Endothelial cell of umbilical vein (primary cell): ENCODE data around the gene SCN5A. TPM values are rescaled to one million over a fixed set of nuclear protein-coding genes. Genes with fewer than 3 reads are reported as not detected.

Source experiments
- BruUV-seq: library from RNA; stranded (reverse); fragments of 400-500 nt; replicated peaks from 2 replicates; lab custom pipeline; 2021; lab: Mats Ljungman, UMichigan
- CTCF ChIA-PET: fragments of 300-600, 350-600 bp; sonication (Branson Sonifier 250); formaldehyde crosslinking; loops from one replicate; lab custom pipeline; 2021; ENCODE audit warnings: antibody characterized with exemption, inconsistent platforms; lab: Charles Lee
- POLR2A ChIA-PET: fragments of 300-600, 350-600 bp; sonication (Branson Sonifier 250); formaldehyde crosslinking; loops from one replicate; lab custom pipeline; 2021; ENCODE audit warnings: antibody characterized with exemption, inconsistent platforms; lab: Charles Lee
- DNase-seq: peaks from one replicate; pipeline ENCODE4 v3.0.0-alpha.2; 2011; ENCODE audit warnings: low read depth, low spot score
- FAIRE-seq: peaks from 2 replicates; lab custom pipeline; 2011; peaks lifted over from hg19 to GRCh38; lab: Jason Lieb, UNC
- H2AFZ ChIP-seq: 2 replicates; pipeline ENCODE4 v1.6.0; 2012; ENCODE audit warnings: low read depth, low read length, control low read depth, inconsistent platforms
- H3K27ac ChIP-seq: 2 replicates; pipeline ENCODE4 v1.5.1; 2011; ENCODE audit warnings: low read depth, mild to moderate bottlenecking, control low read depth, low read length, moderate library complexity; ENCODE audit not compliant: insufficient read depth
- H3K27me3 ChIP-seq, 2 experiments: 2 replicates each; pipeline versions ENCODE4 v1.6.0 to v1.6.1; 2011; ENCODE audit warnings: low read length in 2 of 2, mixed read lengths in 1 of 2; ENCODE audit not compliant: control insufficient read depth in 2 of 2, insufficient read depth in 2 of 2
- H3K36me3 ChIP-seq, 2 experiments: 2 replicates in 1 of 2; 3 replicates in 1 of 2; pipeline ENCODE4 v1.5.1; 2011; ENCODE audit warnings: low read length in 2 of 2, mild to moderate bottlenecking in 1 of 2, moderate library complexity in 1 of 2; ENCODE audit not compliant: control insufficient read depth in 2 of 2, insufficient read depth in 2 of 2; ENCODE audit errors: extremely low read depth in 1 of 2
- H3K4me1 ChIP-seq: 3 replicates; pipeline ENCODE4 v1.5.1; 2011; ENCODE audit warnings: mild to moderate bottlenecking, low read length; ENCODE audit not compliant: control insufficient read depth, insufficient read depth; ENCODE audit errors: extremely low read depth
- H3K4me2 ChIP-seq: 2 replicates; pipeline ENCODE4 v1.6.1; 2011; ENCODE audit warnings: low read length, control low read depth, mixed read lengths; ENCODE audit not compliant: insufficient read depth
- H3K4me3 ChIP-seq, 3 experiments: fragments of 200-600 bp in 1 of 3; sonication (generic), shearing (Covaris generic) in 1 of 3; replicated peaks in 1 of 3; 2 replicates each; pipeline ENCODE4 v1.5.1; 2011 to 2016; ENCODE audit warnings: control low read depth in 3 of 3, low read length in 3 of 3, mild to moderate bottlenecking in 2 of 3, inconsistent platforms in 1 of 3, low read depth in 1 of 3, moderate library complexity in 1 of 3; ENCODE audit not compliant: insufficient read depth in 1 of 3
- H3K79me2 ChIP-seq: 2 replicates; pipeline ENCODE4 v1.6.0; 2012; ENCODE audit warnings: low read length, inconsistent platforms; ENCODE audit not compliant: control insufficient read depth, insufficient read depth
- H3K9ac ChIP-seq: replicated peaks from 2 replicates; pipeline ENCODE3; 2011; ENCODE audit warnings: low read length, control low read depth; ENCODE audit not compliant: insufficient read depth; ENCODE audit errors: extremely low read depth
- H3K9me1 ChIP-seq: replicated peaks from 3 replicates; pipeline ENCODE4 v1.6.0; 2011; ENCODE audit warnings: mild to moderate bottlenecking, low read length; ENCODE audit not compliant: control insufficient read depth, insufficient read depth; ENCODE audit errors: extremely low read depth
- H3K9me3 ChIP-seq: replicated peaks from 2 replicates; pipeline ENCODE4 v1.5.1; 2012; ENCODE audit warnings: low read length, inconsistent platforms; ENCODE audit not compliant: control insufficient read depth, insufficient read depth
- H4K20me1 ChIP-seq: replicated peaks from 2 replicates; pipeline ENCODE3; 2011; ENCODE audit warnings: mild to moderate bottlenecking, low read length; ENCODE audit not compliant: control insufficient read depth, insufficient read depth; ENCODE audit errors: extremely low read depth
- CTCF ChIP-seq, 2 donors: IDR thresholded peaks; 1 replicate in 1 of 2; 2 replicates in 1 of 2; pipeline ENCODE4 v1.5.1; 2011; ENCODE audit warnings: low read length in 2 of 2, mild to moderate bottlenecking in 2 of 2, moderate library complexity in 2 of 2, control low read depth in 1 of 2, inconsistent platforms in 1 of 2, low read depth in 1 of 2; ENCODE audit not compliant: insufficient read depth in 1 of 2; ENCODE audit errors: extremely low read depth in 1 of 2
- EZH2 ChIP-seq: IDR thresholded peaks from 2 replicates; pipeline ENCODE4 v1.6.1; 2012; ENCODE audit warnings: borderline replicate concordance, low read depth, mild to moderate bottlenecking, moderate library complexity, low read length, inconsistent platforms; ENCODE audit not compliant: severe bottlenecking
- FOS ChIP-seq: IDR thresholded peaks from 2 replicates; pipeline ENCODE4 v1.6.1; 2011; ENCODE audit warnings: mild to moderate bottlenecking, low read length, moderate library complexity, borderline replicate concordance; ENCODE audit not compliant: insufficient read depth
- GATA2 ChIP-seq: IDR thresholded peaks from 2 replicates; pipeline ENCODE4 v1.7.0; 2011; ENCODE audit warnings: low read depth, mild to moderate bottlenecking, moderate library complexity, mixed read lengths, low read length; ENCODE audit not compliant: insufficient read length, insufficient read depth
- JUN ChIP-seq: IDR thresholded peaks from 2 replicates; pipeline ENCODE4 v1.6.1; 2011; ENCODE audit warnings: borderline replicate concordance, low read depth; ENCODE audit not compliant: insufficient read length, insufficient read depth
- MAX ChIP-seq: IDR thresholded peaks from 2 replicates; pipeline ENCODE4 v1.6.1; 2011; ENCODE audit not compliant: insufficient read depth, insufficient read length
- MYC ChIP-seq: IDR thresholded peaks from one replicate; pipeline ENCODE4 v1.6.1; 2011; ENCODE audit warnings: mild to moderate bottlenecking, low read depth, low read length
- POLR2A ChIP-seq: IDR thresholded peaks from 2 replicates; pipeline ENCODE4 v1.6.1; 2012; ENCODE audit warnings: low read depth, mild to moderate bottlenecking, control low read depth, low read length
- POLR2AphosphoS5 ChIP-seq: IDR thresholded peaks from 2 replicates; pipeline ENCODE4 v1.6.1; 2012; ENCODE audit warnings: low read depth, mild to moderate bottlenecking, control low read depth, low read length, moderate library complexity; ENCODE audit not compliant: insufficient read depth
- dilution Hi-C: fragments of 300-500 bp; cut with MboI; formaldehyde crosslinking; loops from one replicate; pipeline ENCODE4 v1.15.0; 2019; ENCODE audit warnings: low sequenced_read_pairs; ENCODE audit not compliant: extremely low pct_ligation_motif_present
- intact Hi-C: fragments of 100-400 bp; cut with micrococcal nuclease; formaldehyde crosslinking; loops from one replicate; pipeline ENCODE4 v1.10.0; 2022
- polyA plus RNA-seq, 4 experiments: library from polyadenylated mRNA; depleted of rRNA in 3 of 4; stranded (reverse) in 3 of 4; unstranded in 1 of 4; fragments of >200 nt; gene quantifications; 2 replicates each; pipeline versions ENCODE4 v1.2.1 to v1.2.3, GENCODE V29; 2011 to 2012; ENCODE audit warnings: missing spikeins in 1 of 4
- total RNA-seq: library from RNA; stranded (reverse); gene quantifications from 2 replicates; pipeline ENCODE4 v1.2.3, GENCODE V29; 2021

The SCN5A gene
- total and polyA plus RNA-seq, 2 donors (not counting 3 experiments of a cell fraction or from before 2014, with no cell fraction given), result 2.7 to 20.0 TPM

GRCh38 chr3:38657369-38657768 lies 7.9 kb upstream of the SCN5A start:
- H3K9me1 ChIP-seq, result no peaks in the 10 kb centered on the region
- POLR2A ChIA-PET, result no interaction called here
- no peak overlapping the region for H3K4me2 ChIP-seq
- H3K36me3 ChIP-seq, result no peaks in the 10 kb centered on the region
- no peak overlapping the region for H3K27ac ChIP-seq
- no peak overlapping the region for H3K9ac ChIP-seq
- FAIRE-seq (no peak), DNase-seq (no peak)
- H3K9me3 ChIP-seq, result no peaks in the 10 kb centered on the region
- CTCF ChIA-PET, result interaction anchor here (1.0 to 14.0 kb wide), 4 partner anchors 12 to 137 kb away, joined by 3 to 455 read pairs (median 12); no protein-coding TSS in a partner anchor
- no TSS peak for BruUV-seq
- H3K4me3 ChIP-seq, result no peak overlapping the region
- H3K27me3 ChIP-seq, result peaks cover 22 to 23% of the 10 kb centered on the region in 2 experiments
- no peaks in the 10 kb centered on the region for H3K4me1 ChIP-seq
- intact Hi-C loops, result loop anchor here (10.0 kb wide), 2 partner anchors 313 to 523 kb away; partner anchors contain the start of genes ACAA1, MYD88 and XYLB
- no peak overlapping the region for H2AFZ ChIP-seq
- no peak for TF ChIP-seq POLR2A
- TF ChIP-seq EZH2, result no peak
- TF ChIP-seq MYC, result no peak
- TF ChIP-seq GATA2, result no peak
- TF ChIP-seq FOS, result no peak
- TF ChIP-seq CTCF (IDR thresholded peaks at IDR 0.05; ENCODE audit: extremely low read depth in 1 of 2, insufficient read depth in 1 of 2, low read depth in 1 of 2, low read length in 2 of 2), result no peak
- no peak for TF ChIP-seq JUN
- no peak for TF ChIP-seq MAX
- no peak for TF ChIP-seq POLR2AphosphoS5
- H3K79me2 ChIP-seq, result no peaks in the 10 kb centered on the region
- no peaks in the 10 kb centered on the region for H4K20me1 ChIP-seq
- dilution Hi-C loops, result no loop called here
